ENCODE data around the gene ARHGAP32.

The ARHGAP32 gene

DNA sequence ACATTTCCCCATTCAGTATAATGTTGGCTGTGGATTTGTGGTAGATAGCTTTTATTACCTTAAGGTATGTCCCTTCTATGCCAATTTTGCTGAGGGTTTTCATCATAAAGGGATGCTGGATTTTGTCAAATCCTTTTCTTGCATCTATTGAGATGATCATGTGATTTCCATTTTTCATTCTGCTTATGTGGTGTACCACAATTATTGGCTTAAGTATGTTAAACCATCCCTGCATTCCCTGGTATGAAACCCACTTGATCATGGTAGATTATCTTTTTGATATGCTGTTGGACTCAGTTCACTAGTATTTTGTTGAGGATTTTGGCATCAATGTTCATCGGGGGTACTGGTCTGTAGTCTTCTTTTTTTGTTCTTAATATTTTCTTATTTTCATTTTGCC lies 44.7 kb upstream of the ARHGAP32 start:
- H3K4me3 ChIP-seq (IDR thresholded peaks at IDR 0.05; ENCODE audit: insufficient read depth, low read depth, low read length) = no peak overlapping the region
- no peak overlapping the region for H3K27ac ChIP-seq
- no peak overlapping the region for H3K9ac ChIP-seq
- H3K4me1 ChIP-seq (ENCODE audit: low read depth, poor library complexity, severe bottlenecking) = no peaks in the 10 kb centered on the region
- no peak overlapping the region for H3K4me2 ChIP-seq
- no peak for TF ChIP-seq CTCF (conservative IDR thresholded peaks at IDR 0.05; ENCODE audit: low read depth, low read length)
- H3K79me2 ChIP-seq (ENCODE audit: insufficient read depth, low read depth) = no peaks in the 10 kb centered on the region
- no peaks in the 10 kb centered on the region for H3K27me3 ChIP-seq (ENCODE audit: insufficient read depth, low read depth)
- H3K36me3 ChIP-seq (ENCODE audit: insufficient read depth) = no peaks in the 10 kb centered on the region
- H2AFZ ChIP-seq (ENCODE audit: low read depth) = no peak overlapping the region
- H4K20me1 ChIP-seq (ENCODE audit: insufficient read depth) = no peaks in the 10 kb centered on the region

DNA sequence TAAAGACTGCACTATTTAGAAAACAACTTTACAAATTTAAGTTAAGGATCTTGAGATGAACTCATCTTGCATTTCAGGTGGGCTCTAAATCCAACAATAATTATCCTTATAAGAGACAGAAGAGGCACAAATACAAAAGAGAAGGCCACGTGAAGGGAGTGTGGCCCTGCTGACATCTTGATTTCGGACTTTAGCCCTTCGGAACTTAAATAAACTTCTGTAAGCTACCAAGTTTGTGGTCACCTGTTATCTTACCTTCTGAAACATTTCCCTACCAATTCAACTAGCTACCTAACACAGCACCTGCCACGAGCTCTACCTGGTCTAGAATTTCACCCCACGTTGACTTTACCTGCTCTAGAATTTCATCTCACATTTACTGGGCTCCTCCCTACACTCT lies 42.9 kb upstream of the ARHGAP32 start:
- Histone ChIP-seq H4K20me1 (ENCODE audit: insufficient read depth) (no peaks in the 10 kb centered on the region), H3K79me2 (ENCODE audit: insufficient read depth, low read depth) (no peaks in the 10 kb centered on the region), H3K27ac (no peak overlapping the region), H3K4me1 (ENCODE audit: low read depth, poor library complexity, severe bottlenecking) (no peaks in the 10 kb centered on the region), H3K9ac (no peak overlapping the region), H3K27me3 (ENCODE audit: insufficient read depth, low read depth) (no peaks in the 10 kb centered on the region), H3K36me3 (ENCODE audit: insufficient read depth) (no peaks in the 10 kb centered on the region), H3K4me3 (IDR thresholded peaks at IDR 0.05; ENCODE audit: insufficient read depth, low read depth, low read length) (no peak overlapping the region), H3K4me2 (no peak overlapping the region), H2AFZ (ENCODE audit: low read depth) (no peak overlapping the region)
- no peak for TF ChIP-seq CTCF (conservative IDR thresholded peaks at IDR 0.05; ENCODE audit: low read depth, low read length)

GRCh38 chr11:129230006-129230405 lies 37.9 kb upstream of the ARHGAP32 start:
- TF ChIP-seq CTCF (conservative IDR thresholded peaks at IDR 0.05; ENCODE audit: low read depth, low read length) = no peak
- H3K4me1 ChIP-seq (ENCODE audit: low read depth, poor library complexity, severe bottlenecking) = no peaks in the 10 kb centered on the region
- H3K9ac ChIP-seq = no peak overlapping the region
- no peaks in the 10 kb centered on the region for H3K27me3 ChIP-seq (ENCODE audit: insufficient read depth, low read depth)
- no peaks in the 10 kb centered on the region for H3K79me2 ChIP-seq (ENCODE audit: insufficient read depth, low read depth)
- H2AFZ ChIP-seq (ENCODE audit: low read depth) = no peak overlapping the region
- no peaks in the 10 kb centered on the region for H3K36me3 ChIP-seq (ENCODE audit: insufficient read depth)
- no peaks in the 10 kb centered on the region for H4K20me1 ChIP-seq (ENCODE audit: insufficient read depth)
- H3K27ac ChIP-seq = no peak overlapping the region
- no peak overlapping the region for H3K4me2 ChIP-seq
- H3K4me3 ChIP-seq (IDR thresholded peaks at IDR 0.05; ENCODE audit: insufficient read depth, low read depth, low read length) = no peak overlapping the region

DNA sequence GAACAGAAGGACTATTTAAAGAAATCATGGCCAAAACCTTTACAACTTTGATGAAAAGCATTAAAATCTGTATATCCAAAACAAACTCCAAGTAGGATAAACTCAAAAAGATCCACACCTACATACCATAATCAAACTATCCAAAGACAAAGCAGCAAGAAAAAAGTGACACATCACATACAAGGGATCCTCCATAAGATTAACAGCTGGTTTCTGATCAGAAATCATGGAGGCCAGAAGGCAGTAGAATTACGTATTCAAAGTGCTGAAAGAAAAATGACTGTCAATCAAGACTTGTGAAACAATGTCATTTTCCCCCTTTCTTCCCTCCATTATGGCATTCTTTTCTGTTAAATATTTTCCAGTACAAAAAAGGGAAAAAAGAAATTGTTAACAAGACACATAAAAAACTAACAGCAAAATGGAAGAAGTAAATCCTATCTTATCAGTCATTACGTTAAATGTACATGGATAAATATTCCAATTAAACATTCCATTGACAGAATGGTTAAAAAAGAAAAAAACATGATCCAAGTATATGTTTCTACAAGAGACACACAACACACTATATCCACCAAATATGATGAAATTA lies 34.2 kb upstream of the ARHGAP32 start:
- no peaks in the 10 kb centered on the region for H3K36me3 ChIP-seq (ENCODE audit: insufficient read depth)
- no peaks in the 10 kb centered on the region for H3K79me2 ChIP-seq (ENCODE audit: insufficient read depth, low read depth)

More for the DNA sequence above, 34.2 kb upstream of the ARHGAP32 start:
- TF ChIP-seq CTCF (conservative IDR thresholded peaks at IDR 0.05; ENCODE audit: low read depth, low read length) = no peak
- H3K9ac ChIP-seq = no peak overlapping the region
- no peak overlapping the region for H3K4me3 ChIP-seq (IDR thresholded peaks at IDR 0.05; ENCODE audit: insufficient read depth, low read depth, low read length)
- H3K27ac ChIP-seq = no peak overlapping the region
- H3K4me2 ChIP-seq = no peak overlapping the region
- no peaks in the 10 kb centered on the region for H3K4me1 ChIP-seq (ENCODE audit: low read depth, poor library complexity, severe bottlenecking)
- no peaks in the 10 kb centered on the region for H4K20me1 ChIP-seq (ENCODE audit: insufficient read depth)
- no peak overlapping the region for H2AFZ ChIP-seq (ENCODE audit: low read depth)
- no peaks in the 10 kb centered on the region for H3K27me3 ChIP-seq (ENCODE audit: insufficient read depth, low read depth)

Data from KMS-11 (cell line).